ENCODE results near the gene CDH4.

DNA sequence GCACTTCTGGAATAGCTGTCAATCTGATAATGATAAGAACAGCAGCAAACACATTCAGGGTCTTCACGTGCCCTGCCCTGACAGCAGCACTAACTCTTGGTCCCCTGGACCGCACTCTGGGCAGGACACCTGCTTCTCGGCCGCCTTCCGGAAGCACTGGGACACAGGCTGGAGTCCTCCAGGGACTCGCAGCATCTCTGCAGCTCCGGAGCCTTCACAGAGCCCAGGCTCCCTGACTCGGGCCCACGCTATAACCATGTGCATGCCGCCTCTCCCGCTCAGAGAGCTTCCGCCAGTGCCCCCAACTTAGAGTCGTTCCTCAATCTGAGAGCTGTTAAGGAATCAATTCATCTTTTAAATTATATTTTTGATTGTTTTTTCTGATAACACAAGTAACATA, 436.4 kb downstream of the CDH4 start:
- TF ChIP-seq RNF2 (IDR thresholded peaks at IDR 0.05; ENCODE audit: borderline replicate concordance, low read depth, low read length, missing control alignments, poor library complexity, severe bottlenecking) (no peak), POLR2AphosphoS5 (IDR thresholded peaks at IDR 0.05; ENCODE audit: low read depth, low read length) (no peak), POLR2A (IDR thresholded peaks at IDR 0.05; ENCODE audit: control extremely low read depth in 1 of 2, low read depth in 2 of 2, low read length in 2 of 2) (no peak), FOSL1 (IDR thresholded peaks at IDR 0.05; ENCODE audit: insufficient read depth, low read depth, low read length) (no peak), KDM1A (IDR thresholded peaks at IDR 0.05; ENCODE audit: borderline replicate concordance, low read length) (no peak), BACH1 (IDR thresholded peaks at IDR 0.05; ENCODE audit: low read length) (no peak), EP300 (IDR thresholded peaks at IDR 0.05; ENCODE audit: borderline replicate concordance in 1 of 2, low read depth in 2 of 2, low read length in 2 of 2) (no peak), SP2 (IDR thresholded peaks at IDR 0.05; ENCODE audit: low read length) (no peak), ZNF274 (IDR thresholded peaks at IDR 0.05; ENCODE audit: borderline replicate concordance, extremely low read depth, low read length) (no peak), SIN3A (conservative IDR thresholded peaks at IDR 0.05 in 1 of 2, IDR thresholded peaks at IDR 0.05 in 1 of 2; ENCODE audit: low read depth in 1 of 2, low read length in 2 of 2) (no peak)
- TF ChIP-seq, protein P1, sequence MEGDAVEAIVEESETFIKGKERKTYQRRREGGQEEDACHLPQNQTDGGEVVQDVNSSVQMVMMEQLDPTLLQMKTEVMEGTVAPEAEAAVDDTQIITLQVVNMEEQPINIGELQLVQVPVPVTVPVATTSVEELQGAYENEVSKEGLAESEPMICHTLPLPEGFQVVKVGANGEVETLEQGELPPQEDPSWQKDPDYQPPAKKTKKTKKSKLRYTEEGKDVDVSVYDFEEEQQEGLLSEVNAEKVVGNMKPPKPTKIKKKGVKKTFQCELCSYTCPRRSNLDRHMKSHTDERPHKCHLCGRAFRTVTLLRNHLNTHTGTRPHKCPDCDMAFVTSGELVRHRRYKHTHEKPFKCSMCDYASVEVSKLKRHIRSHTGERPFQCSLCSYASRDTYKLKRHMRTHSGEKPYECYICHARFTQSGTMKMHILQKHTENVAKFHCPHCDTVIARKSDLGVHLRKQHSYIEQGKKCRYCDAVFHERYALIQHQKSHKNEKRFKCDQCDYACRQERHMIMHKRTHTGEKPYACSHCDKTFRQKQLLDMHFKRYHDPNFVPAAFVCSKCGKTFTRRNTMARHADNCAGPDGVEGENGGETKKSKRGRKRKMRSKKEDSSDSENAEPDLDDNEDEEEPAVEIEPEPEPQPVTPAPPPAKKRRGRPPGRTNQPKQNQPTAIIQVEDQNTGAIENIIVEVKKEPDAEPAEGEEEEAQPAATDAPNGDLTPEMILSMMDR (IDR thresholded peaks at IDR 0.05; ENCODE audit: control extremely low read depth in 1 of 3, insufficient read depth in 1 of 3, low read depth in 1 of 3, low read length in 3 of 3) = no peak
- TF ChIP-seq, protein P2, sequence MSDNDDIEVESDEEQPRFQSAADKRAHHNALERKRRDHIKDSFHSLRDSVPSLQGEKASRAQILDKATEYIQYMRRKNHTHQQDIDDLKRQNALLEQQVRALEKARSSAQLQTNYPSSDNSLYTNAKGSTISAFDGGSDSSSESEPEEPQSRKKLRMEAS (IDR thresholded peaks at IDR 0.05) = no peak

Data from H1 (cell line).